ENCODE measurements around the gene PRM1. TPM values are rescaled to one million over a fixed set of nuclear protein-coding genes. Genes with fewer than 3 reads are reported as not detected.

PRM1 gene
- total and polyA plus RNA-seq, 2 of the 4 experiments (the other 2 are of a cell fraction): not detected

GRCh38 chr16:11264155-11264832 is 16.8 kb downstream of the PRM1 start:
- Histone ChIP-seq H2BK5ac (ENCODE audit: low read depth, low read length, poor library complexity, severe bottlenecking) (no peak overlapping the region), H3K56ac (ENCODE audit: extremely low read depth, insufficient read depth, low read length) (no peak overlapping the region), H3K4me3 (ENCODE audit: insufficient read depth, low read depth, low read length) (no peak overlapping the region), H2BK15ac (ENCODE audit: low read depth, low read length) (no peak overlapping the region), H3K23ac (ENCODE audit: low read depth, low read length) (no peak overlapping the region), H3K9ac (ENCODE audit: low read depth, low read length) (no peak overlapping the region), H3K4me2 (ENCODE audit: low read depth, low read length) (no peak overlapping the region), H4K8ac (ENCODE audit: low read depth in 2 of 2, low read length in 2 of 2) (no peak overlapping the region), H3K27ac (ENCODE audit: insufficient read depth, low read length) (no peak overlapping the region), H2BK120ac (ENCODE audit: low read depth, low read length) (no peak overlapping the region), H2AFZ (replicated peaks; ENCODE audit: low read length, poor library complexity) (no peak overlapping the region), H3K18ac (ENCODE audit: low read depth, low read length) (no peak overlapping the region), H3K14ac (replicated peaks; ENCODE audit: low read depth, low read length) (no peak overlapping the region), H4K20me1 (ENCODE audit: insufficient read depth, low read length) (no peaks in the 10 kb centered on the region), H3K4ac (ENCODE audit: low read depth, low read length) (no peak overlapping the region), H3K36me3 (ENCODE audit: control insufficient read depth, insufficient read depth, low read length) (no peaks in the 10 kb centered on the region), H4K91ac (ENCODE audit: insufficient read depth, low read depth, low read length) (no peak overlapping the region), H3K27me3 (ENCODE audit: control insufficient read depth, insufficient read depth, low read length) (peaks cover 14% of the 10 kb centered on the region), H3K9me1 (ENCODE audit: insufficient read depth, low read length) (no peaks in the 10 kb centered on the region), H2AK9ac (replicated peaks; ENCODE audit: low read depth, low read length, poor library complexity) (no peak overlapping the region), H2AK5ac (ENCODE audit: low read depth, low read length) (0 out of 2 replicates have a peak overlapping the region, but pooled peaks have one; percentile 7), H3K4me1 (ENCODE audit: control insufficient read depth, insufficient read depth, low read length) (no peaks in the 10 kb centered on the region), H3K79me1 (ENCODE audit: low read depth in 1 of 2, low read length in 2 of 2) (no peaks in the 10 kb centered on the region), H3K9me3 (ENCODE audit: control insufficient read depth, insufficient read depth, low read length) (no peaks in the 10 kb centered on the region), H2BK20ac (ENCODE audit: low read depth, low read length) (no peak overlapping the region), H4K5ac (ENCODE audit: low read depth, low read length) (no peak overlapping the region)
- ChIA-PET CTCF (no interaction called here), POLR2A (ENCODE audit: unreplicated experiment) (no interaction called here)
- WGBS, 2 experiments (ENCODE audit: extremely low coverage in 2 of 2, insufficient read length in 1 of 2): 92% methylated on average over 2 of the region's 9 CpGs; no CpG with 5 or more reads in 1 of the 2 experiments
- in situ Hi-C loops (cut with MboI; ENCODE audit: low sequenced_read_pairs) (loop anchor here (5.0 kb wide), 1 partner anchor 43 kb away; no protein-coding TSS in a partner anchor), dilution Hi-C loops (cut with HindIII; ENCODE audit: low sequenced_read_pairs, unreplicated experiment) (no loop called here), intact Hi-C loops (cut with micrococcal nuclease) (no loop called here)
- DNase-seq: no peak
- no TSS peak for BruUV-seq (replicated peaks)
- no peak for ATAC-seq (ENCODE audit: low read depth)
- TF ChIP-seq RFX5 (IDR thresholded peaks at IDR 0.05; ENCODE audit: low read depth, low read length): no peak
- no peak for TF ChIP-seq POLR2A (IDR thresholded peaks at IDR 0.05; ENCODE audit: low read depth, low read length)
- no peak for TF ChIP-seq FOS (IDR thresholded peaks at IDR 0.05; ENCODE audit: low read depth, low read length)
- no peak for TF ChIP-seq BHLHE40 (IDR thresholded peaks at IDR 0.05; ENCODE audit: low read depth, low read length)
- no peak for TF ChIP-seq CEBPB (IDR thresholded peaks at IDR 0.05; ENCODE audit: low read depth, low read length)
- no peak for TF ChIP-seq ELK1 (IDR thresholded peaks at IDR 0.05; ENCODE audit: borderline replicate concordance, low read depth, low read length)
- TF ChIP-seq MAZ (IDR thresholded peaks at IDR 0.05; ENCODE audit: borderline replicate concordance, low read depth, low read length): no peak
- TF ChIP-seq CTCF (conservative IDR thresholded peaks at IDR 0.05; ENCODE audit: low read depth, low read length): no peak
- no peak for TF ChIP-seq MAFK (IDR thresholded peaks at IDR 0.05; ENCODE audit: low read depth, low read length)
- TF ChIP-seq RAD21 (IDR thresholded peaks at IDR 0.05; ENCODE audit: low read length): no peak
- TF ChIP-seq NFE2L2 (IDR thresholded peaks at IDR 0.05; ENCODE audit: low read depth, low read length): no peak
- TF ChIP-seq SMC3 (IDR thresholded peaks at IDR 0.05; ENCODE audit: low read depth, low read length): no peak
- no peak for TF ChIP-seq CHD1 (IDR thresholded peaks at IDR 0.05; ENCODE audit: low read depth, low read length)
- TF ChIP-seq USF2 (IDR thresholded peaks at IDR 0.05; ENCODE audit: low read depth, low read length): no peak
- no peak for TF ChIP-seq MXI1 (IDR thresholded peaks at IDR 0.05; ENCODE audit: borderline replicate concordance, low read depth, low read length)
- TF ChIP-seq RCOR1 (IDR thresholded peaks at IDR 0.05; ENCODE audit: insufficient replicate concordance, low read length): no peak
